ENCODE results near the gene CREB3. TPM values are rescaled to one million over a fixed set of nuclear protein-coding genes. Genes with fewer than 3 reads are reported as not detected.

The CREB3 gene
- total RNA-seq, 4 donors from 2014 or later: 30.5 to 105 (median 47.2) TPM

- DNase-seq: no peak
- H3K27ac ChIP-seq: no peak overlapping the region
- H3K27me3 ChIP-seq: no peaks in the 10 kb centered on the region
- no peaks in the 10 kb centered on the region for H3K36me3 ChIP-seq
- TF ChIP-seq POLR2A (IDR thresholded peaks at IDR 0.05): no peak
- no peak for TF ChIP-seq CTCF (IDR thresholded peaks at IDR 0.05)
- H3K9me3 ChIP-seq: no peaks in the 10 kb centered on the region
- H3K4me1 ChIP-seq: peaks cover 0 to 6% of the 10 kb centered on the region in 2 donors
- no peak overlapping the region for H3K4me3 ChIP-seq
- intact Hi-C loops (cut with DNase I; ENCODE audit: low total_unique reads): no loop called here
Measured at GRCh38 chr9:35759795-35760194, 27.3 kb downstream of the CREB3 start.

- intact Hi-C loops (cut with DNase I; ENCODE audit: low total_unique reads): no loop called here
- Histone ChIP-seq H3K27me3 (no peaks in the 10 kb centered on the region), H3K9me3 (no peaks in the 10 kb centered on the region), H3K27ac (no peak overlapping the region), H3K36me3 (no peaks in the 10 kb centered on the region), H3K4me1 (peaks cover 0 to 6% of the 10 kb centered on the region in 2 donors), H3K4me3 (no peak overlapping the region)
- DNase-seq: no peak
- TF ChIP-seq POLR2A (IDR thresholded peaks at IDR 0.05): no peak
- TF ChIP-seq CTCF (IDR thresholded peaks at IDR 0.05): no peak
Measured at GRCh38 chr9:35760651-35761050, 28.2 kb downstream of the CREB3 start.

GRCh38 chr9:35763181-35763580 lies 30.7 kb downstream of the CREB3 start:
- Histone ChIP-seq H3K27me3 (no peaks in the 10 kb centered on the region), H3K9me3 (no peaks in the 10 kb centered on the region), H3K4me3 (no peak overlapping the region), H3K36me3 (no peaks in the 10 kb centered on the region), H3K27ac (no peak overlapping the region), H3K4me1 (no peaks in the 10 kb centered on the region)
- no peak for DNase-seq
- intact Hi-C loops (cut with DNase I; ENCODE audit: low total_unique reads): no loop called here
- TF ChIP-seq CTCF (IDR thresholded peaks at IDR 0.05): no peak
- no peak for TF ChIP-seq POLR2A (IDR thresholded peaks at IDR 0.05)

GRCh38 chr9:35763803-35764202 lies 31.3 kb downstream of the CREB3 start:
- TF ChIP-seq CTCF (IDR thresholded peaks at IDR 0.05) (no peak), POLR2A (IDR thresholded peaks at IDR 0.05) (no peak)
- intact Hi-C loops (cut with DNase I; ENCODE audit: low total_unique reads): no loop called here
- no peaks in the 10 kb centered on the region for H3K36me3 ChIP-seq
- H3K27me3 ChIP-seq: no peaks in the 10 kb centered on the region
- no peak for DNase-seq
- no peak overlapping the region for H3K4me3 ChIP-seq
- no peak overlapping the region for H3K27ac ChIP-seq
- no peaks in the 10 kb centered on the region for H3K9me3 ChIP-seq
- no peaks in the 10 kb centered on the region for H3K4me1 ChIP-seq

- H3K9me3 ChIP-seq: no peaks in the 10 kb centered on the region
- no peaks in the 10 kb centered on the region for H3K36me3 ChIP-seq
- no peak for DNase-seq
- H3K4me1 ChIP-seq: no peaks in the 10 kb centered on the region
- TF ChIP-seq CTCF (IDR thresholded peaks at IDR 0.05): no peak
- no peak for TF ChIP-seq POLR2A (IDR thresholded peaks at IDR 0.05)
- no peak overlapping the region for H3K27ac ChIP-seq
- H3K4me3 ChIP-seq: no peak overlapping the region
- intact Hi-C loops (cut with DNase I; ENCODE audit: low total_unique reads): no loop called here
- H3K27me3 ChIP-seq: no peaks in the 10 kb centered on the region
Measured at GRCh38 chr9:35766997-35767396, 34.5 kb downstream of the CREB3 start.
